NCI-H226 (cell line): ENCODE measurements around the gene TRPC4AP.

Source experiments
- DNase-seq: peaks from one replicate; pipeline ENCODE4 v3.0.0-alpha.2; 2015

Gene TRPC4AP

GRCh38 chr20:35011589-35012226 is 80.9 kb downstream of the TRPC4AP start:
- no peak for DNase-seq

- no peak for DNase-seq
Observed at GRCh38 chr20:35010405-35011192, 82.0 kb downstream of the TRPC4AP start.

DNA sequence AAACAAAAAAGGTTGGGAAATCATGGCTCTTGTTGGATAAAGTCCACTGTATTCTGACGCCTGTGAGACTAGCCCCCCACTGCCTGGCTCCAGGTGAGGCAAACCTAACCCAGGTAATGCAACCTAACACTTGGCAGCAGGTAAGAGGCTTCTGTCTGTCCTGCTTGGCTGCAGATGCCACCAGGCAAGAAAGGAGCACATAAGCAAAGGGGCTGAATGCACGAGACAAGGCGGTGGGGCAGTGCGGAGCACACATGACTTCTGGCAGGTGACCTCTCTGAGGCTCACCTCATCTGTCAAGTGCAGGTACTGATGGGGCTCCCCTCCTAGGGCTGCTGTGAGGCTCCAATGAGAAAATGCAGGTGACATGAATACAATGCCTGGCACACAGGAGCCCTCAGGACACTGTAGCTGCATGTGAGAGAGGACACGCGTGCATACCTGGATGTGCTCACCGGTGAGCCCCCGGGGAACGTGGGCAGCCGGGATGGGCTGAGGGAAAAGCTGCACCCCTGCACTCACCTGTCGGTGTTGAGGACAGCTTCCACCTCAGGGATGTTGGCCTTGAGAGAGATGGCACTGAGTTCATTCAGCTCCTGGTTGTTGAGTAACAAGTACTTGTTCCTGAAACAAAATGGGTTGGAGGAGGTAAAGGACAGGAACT is 82.8 kb downstream of the TRPC4AP start:
- DNase-seq, result no peak

DNA sequence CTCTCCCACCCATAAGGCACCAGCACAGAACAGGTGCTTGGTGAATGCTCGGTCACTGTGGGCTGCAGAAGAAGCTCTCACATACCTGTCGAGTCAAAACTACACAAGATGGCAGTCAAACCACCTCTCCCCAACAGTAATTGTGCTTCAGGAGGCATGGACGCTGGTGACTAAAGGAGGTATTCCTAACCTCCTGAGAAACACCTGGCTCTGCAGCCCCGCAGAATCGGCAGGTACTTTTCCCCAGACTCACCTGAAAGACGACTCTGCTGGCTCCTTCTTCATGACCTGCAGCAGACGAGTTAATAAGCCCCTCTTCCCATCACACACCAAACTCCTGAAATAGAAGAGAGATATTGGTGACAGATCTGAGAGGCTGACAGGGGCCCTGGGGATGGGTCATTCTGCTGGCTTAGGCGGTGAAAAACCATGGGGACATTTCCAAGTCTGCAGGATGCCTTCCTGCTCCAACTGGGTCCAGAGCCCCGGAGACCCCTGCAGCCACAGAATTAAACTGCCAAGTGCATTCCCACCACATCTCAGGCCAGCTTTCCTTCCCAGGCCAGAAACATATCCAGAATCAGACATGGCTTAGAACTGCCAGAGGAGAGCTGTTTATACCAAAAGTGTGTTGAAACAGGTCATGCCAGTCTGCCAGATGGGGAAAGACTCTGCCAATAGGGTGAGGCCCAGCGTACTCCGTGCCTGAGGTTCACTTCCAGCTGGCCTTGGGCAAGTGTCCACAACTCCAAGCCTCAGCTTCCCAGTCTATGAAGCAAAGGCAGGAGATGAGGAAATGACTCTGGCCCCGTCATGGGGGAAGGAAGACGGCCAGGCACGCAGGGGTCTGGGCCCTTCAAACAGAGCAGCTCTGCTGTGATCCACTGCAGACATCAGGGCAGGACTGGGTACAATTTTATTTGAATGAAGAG is 83.9 kb downstream of the TRPC4AP start:
- DNase-seq, result no peak

DNA sequence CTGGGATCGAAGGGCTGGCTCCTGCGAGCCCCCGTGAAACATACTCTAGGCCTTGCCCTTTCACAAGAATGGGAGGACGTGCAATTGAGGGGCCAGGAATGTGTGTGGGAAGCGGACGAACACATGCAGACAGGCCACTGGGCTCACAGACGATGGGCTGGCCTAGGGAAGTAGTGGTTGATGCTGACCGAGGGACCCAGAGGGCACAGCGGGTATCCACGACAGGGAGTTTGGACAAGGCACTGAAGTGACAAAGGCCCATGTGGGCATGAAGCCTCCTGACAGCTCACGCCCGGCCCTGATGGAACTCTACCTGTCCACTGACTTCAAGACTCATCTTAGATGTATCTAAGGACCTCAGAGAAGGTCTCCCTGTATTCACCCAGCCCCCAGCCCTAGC is 84.7 kb downstream of the TRPC4AP start:
- DNase-seq, result no peak

DNA sequence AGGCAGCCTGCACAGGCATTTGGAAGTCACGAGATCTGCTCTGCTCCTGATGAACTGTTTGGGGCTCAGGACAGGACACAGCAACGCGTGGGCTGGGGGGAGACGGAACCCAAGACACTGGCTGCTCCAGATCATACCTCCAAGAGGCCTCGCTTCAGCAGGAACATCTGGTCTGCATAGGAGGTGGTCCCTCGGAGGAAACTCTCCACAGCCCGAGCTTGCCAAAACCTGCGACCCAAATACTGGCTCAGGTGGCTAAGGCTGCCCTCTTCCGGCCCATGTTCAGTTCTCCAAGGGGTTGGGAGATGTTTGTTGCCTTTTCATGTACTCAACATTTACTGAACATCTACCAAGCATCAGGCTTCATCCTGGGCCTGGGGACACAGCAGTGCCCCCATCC is 85.2 kb downstream of the TRPC4AP start:
- DNase-seq, result no peak

DNA sequence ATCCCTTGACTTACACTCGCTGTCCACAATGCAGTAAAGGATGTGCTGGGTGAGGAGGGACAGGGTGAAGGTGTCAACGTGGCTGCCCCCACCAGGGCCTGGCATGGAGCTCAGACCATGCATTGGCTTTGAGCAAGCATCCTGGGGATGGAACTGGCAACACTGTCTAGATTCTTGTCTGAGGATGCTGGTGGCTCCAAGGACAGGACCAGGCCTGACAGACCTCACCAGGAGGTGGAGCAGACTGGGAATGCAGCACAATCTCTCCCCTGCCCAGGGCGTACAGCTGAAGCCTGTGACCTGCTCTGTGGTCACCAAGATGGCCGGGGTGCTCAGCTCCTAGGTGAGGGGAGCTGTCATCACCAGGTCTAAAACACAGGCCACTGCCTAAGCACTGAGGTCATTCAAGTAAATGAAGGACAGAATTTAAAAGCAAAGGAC is 86.1 kb downstream of the TRPC4AP start:
- DNase-seq, result no peak

GRCh38 chr20:35006009-35006408 is 86.6 kb downstream of the TRPC4AP start:
- no peak for DNase-seq

DNA sequence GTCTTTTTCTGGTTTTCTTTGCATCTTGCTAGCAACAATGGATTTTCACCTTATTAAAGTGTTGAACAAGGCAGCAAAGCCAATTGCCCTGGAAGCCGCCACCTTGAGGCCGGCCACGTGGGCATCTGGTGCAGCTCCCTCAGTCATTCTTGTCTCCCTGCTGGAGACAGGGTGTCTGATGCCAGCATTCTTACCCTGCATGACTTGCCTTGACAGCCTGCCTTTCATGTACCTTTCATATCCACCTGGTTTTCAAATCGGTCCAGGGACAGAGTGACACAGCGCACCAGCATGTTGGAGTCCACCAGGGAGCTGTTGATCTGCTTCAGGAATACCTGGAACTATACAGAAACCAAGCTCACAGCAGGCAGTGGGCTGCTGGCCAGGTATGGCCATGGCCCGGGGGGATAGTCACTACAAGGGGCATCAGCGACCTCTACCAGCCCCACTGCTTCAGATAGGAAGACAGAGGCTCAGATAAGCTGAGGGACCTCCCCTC is 87.1 kb downstream of the TRPC4AP start:
- no peak for DNase-seq

GRCh38 chr20:35004749-35005462 is 87.7 kb downstream of the TRPC4AP start:
- DNase-seq, result no peak

- no peak for DNase-seq
Observed at GRCh38 chr20:35004051-35004725, 88.4 kb downstream of the TRPC4AP start.

GRCh38 chr20:35003211-35004031 is 89.2 kb downstream of the TRPC4AP start:
- no peak for DNase-seq

DNA sequence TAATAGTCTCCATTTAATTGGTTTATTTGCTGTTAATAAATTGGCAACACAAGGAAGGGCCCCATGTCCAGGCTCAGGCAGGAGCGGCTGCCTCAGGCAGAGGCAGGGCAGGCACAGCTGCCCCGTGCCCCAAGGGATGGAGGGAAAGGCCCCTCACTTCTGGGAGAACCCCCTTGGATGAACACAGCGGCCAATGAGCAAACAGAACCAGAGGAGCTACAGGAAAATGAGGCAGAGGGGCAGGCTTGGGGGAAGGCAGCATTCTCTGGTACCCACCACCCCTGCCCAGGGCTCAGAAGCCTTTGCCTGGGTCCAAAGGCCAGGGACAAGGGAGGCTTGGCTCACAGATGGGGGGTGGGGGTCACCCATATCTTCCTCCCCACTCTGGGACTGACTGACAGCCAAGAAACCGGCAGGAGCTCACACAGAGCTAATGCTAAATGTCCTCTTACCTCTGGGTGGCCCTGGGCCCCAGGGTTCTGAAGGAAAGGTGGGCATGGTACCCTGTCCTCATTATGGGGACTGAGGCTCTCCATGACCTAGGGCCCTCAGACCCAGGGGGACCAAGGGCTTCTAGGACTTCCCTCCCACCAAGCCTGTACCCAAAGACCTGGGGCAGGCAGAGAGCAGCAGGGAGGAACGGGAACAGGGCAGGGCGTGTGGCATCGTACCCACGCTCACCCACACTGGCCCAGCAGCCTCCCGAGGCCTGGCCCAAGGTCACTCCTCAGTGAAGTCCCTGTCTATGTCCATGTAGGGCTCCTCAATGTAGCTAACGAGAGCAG is 90.0 kb downstream of the TRPC4AP start:
- DNase-seq, result no peak

- DNase-seq, result no peak
Observed at GRCh38 chr20:35001596-35002362, 90.8 kb downstream of the TRPC4AP start.

GRCh38 chr20:35000922-35001595 is 91.5 kb downstream of the TRPC4AP start:
- no peak for DNase-seq

- no peak for DNase-seq
Observed at GRCh38 chr20:35000311-35000921, 92.2 kb downstream of the TRPC4AP start.

- no peak for DNase-seq
Observed at GRCh38 chr20:34999782-35000181, 92.8 kb downstream of the TRPC4AP start.

- DNase-seq, result no peak
Observed at GRCh38 chr20:34999021-34999451, 93.6 kb downstream of the TRPC4AP start.
